ENCODE measurements around the gene RIPK4.

GRCh38 chr21:41740604-41741252 lies 26.1 kb downstream of the RIPK4 start:
- TF ChIP-seq CTCF (IDR thresholded peaks at IDR 0.05) (no peak), POLR2A (IDR thresholded peaks at IDR 0.05) (no peak)

All from ovary (tissue), 3 donors.